Stimulated activated CD4-positive, alpha-beta T cell treated with anti-CD3 and anti-CD28 coated beads, Interleukin-15, amount 100 ng/mL, for 24 hours (primary cell): ENCODE results near the gene TMOD1.

Experiments used
- DNase-seq: peaks from one replicate; pipeline ENCODE4 v3.0.0-alpha.2; 2020

TMOD1 gene

GRCh38 chr9:97518166-97518908 lies 16.9 kb downstream of the TMOD1 start:
- DNase-seq = no peak

- DNase-seq = no peak
Observed at GRCh38 chr9:97518909-97519307, 17.4 kb downstream of the TMOD1 start.

GRCh38 chr9:97519441-97519970 lies 18.0 kb downstream of the TMOD1 start:
- DNase-seq = no peak

- DNase-seq = no peak
Observed at GRCh38 chr9:97521576-97522333, 20.3 kb downstream of the TMOD1 start.

- DNase-seq = no peak
Observed at GRCh38 chr9:97524424-97524823, 23.0 kb downstream of the TMOD1 start.

GRCh38 chr9:97525451-97525850 lies 24.0 kb downstream of the TMOD1 start:
- no peak for DNase-seq

GRCh38 chr9:97526895-97527575 lies 25.6 kb downstream of the TMOD1 start:
- no peak for DNase-seq

GRCh38 chr9:97527626-97528528 lies 26.4 kb downstream of the TMOD1 start:
- DNase-seq = no peak

- no peak for DNase-seq
Observed at GRCh38 chr9:97528529-97529230, 27.2 kb downstream of the TMOD1 start.

- DNase-seq = peak; percentile 19
Observed at GRCh38 chr9:97529363-97530076, 28.1 kb downstream of the TMOD1 start.

- DNase-seq = no peak
Observed at GRCh38 chr9:97531888-97532376, 30.5 kb downstream of the TMOD1 start.

- no peak for DNase-seq
Observed at GRCh38 chr9:97534185-97534584, 32.7 kb downstream of the TMOD1 start.

- DNase-seq = no peak
Observed at GRCh38 chr9:97534961-97535594, 33.6 kb downstream of the TMOD1 start.

- DNase-seq = no peak
Observed at GRCh38 chr9:97535771-97536170, 34.3 kb downstream of the TMOD1 start.

- DNase-seq = no peak
Observed at GRCh38 chr9:97536480-97536879, 35.0 kb downstream of the TMOD1 start.

- no peak for DNase-seq
Observed at GRCh38 chr9:97543561-97543960, 42.1 kb downstream of the TMOD1 start.

- no peak for DNase-seq
Observed at GRCh38 chr9:97545486-97545885, 44.0 kb downstream of the TMOD1 start.

- DNase-seq = no peak
Observed at GRCh38 chr9:97547098-97547829, 45.8 kb downstream of the TMOD1 start.

- DNase-seq = no peak
Observed at GRCh38 chr9:97548379-97548778, 46.9 kb downstream of the TMOD1 start.
